CD4-positive, alpha-beta T cell treated with Interleukin-4 for 1 hour (primary cell): ENCODE measurements around the gene SAMSN1.
"Not testable (repeated sequence)": the region's sequence is repeated elsewhere in the genome, so short reads cannot be mapped to it uniquely, and the experiment has no call there.

Experiments
- DNase-seq, 2 donors: peaks; one replicate each; pipeline ENCODE4 v3.0.0-alpha.2; 2020 to 2022

Gene SAMSN1

GRCh38 chr21:14562959-14563358, 16.8 kb upstream of the SAMSN1 start:
- DNase-seq = no peak

- no peak for DNase-seq
Measured at GRCh38 chr21:14560555-14560954, 14.4 kb upstream of the SAMSN1 start.

DNA sequence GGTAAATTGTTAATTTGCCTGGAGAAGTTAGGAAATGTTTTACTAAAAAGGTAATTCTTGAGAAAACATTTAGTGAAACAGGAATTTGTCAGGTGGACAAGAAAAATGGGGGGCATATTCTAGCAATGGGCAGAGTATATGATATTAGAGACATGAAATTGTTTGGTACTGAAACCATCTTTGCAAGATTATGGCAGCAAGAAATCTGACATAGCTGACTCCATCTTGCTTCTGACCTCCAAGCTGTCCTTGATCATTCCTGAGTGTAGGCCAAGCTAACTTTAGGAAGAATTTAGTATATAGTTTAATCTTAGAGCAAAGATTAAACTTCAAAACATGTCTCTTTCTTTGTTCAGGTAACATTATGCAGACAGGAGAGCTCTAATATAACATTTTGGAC, 14.0 kb upstream of the SAMSN1 start:
- no peak for DNase-seq

GRCh38 chr21:14559102-14559501, 13.0 kb upstream of the SAMSN1 start:
- no peak for DNase-seq

- no peak for DNase-seq
Measured at GRCh38 chr21:14557413-14557812, 11.3 kb upstream of the SAMSN1 start.

DNA sequence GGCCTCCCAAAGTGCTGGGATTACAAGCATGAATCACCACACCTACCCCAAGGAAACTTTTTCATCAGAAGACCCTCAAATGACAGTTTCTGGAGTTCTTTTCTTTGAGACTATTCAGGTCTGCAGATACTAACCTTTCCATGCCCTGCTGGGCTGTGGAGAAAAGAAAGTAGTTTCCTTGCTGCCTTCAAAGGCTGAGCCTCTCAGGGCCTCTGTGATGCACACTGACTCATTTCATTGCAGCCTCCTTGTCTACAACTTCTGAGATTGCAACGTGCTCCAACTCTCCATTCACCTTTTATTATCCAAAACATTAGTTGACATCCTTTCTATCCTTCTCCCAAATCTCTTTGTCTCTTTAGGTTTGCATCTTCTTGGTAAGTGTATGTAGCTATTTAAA, 8.8 kb upstream of the SAMSN1 start:
- no peak for DNase-seq

GRCh38 chr21:14553422-14553821, 7.3 kb upstream of the SAMSN1 start:
- DNase-seq = no peak

- DNase-seq = no peak
Measured at GRCh38 chr21:14551741-14552140, 5.6 kb upstream of the SAMSN1 start.

- DNase-seq = peak; percentile 37 to 60
Measured at GRCh38 chr21:14550135-14550534, 4.0 kb upstream of the SAMSN1 start.

GRCh38 chr21:14548779-14549178, 2.7 kb upstream of the SAMSN1 start:
- no peak for DNase-seq

- DNase-seq = peak in 1 of 2 donors; percentile 60
Measured at GRCh38 chr21:14547834-14548513, 1.9 kb upstream of the SAMSN1 start.

DNA sequence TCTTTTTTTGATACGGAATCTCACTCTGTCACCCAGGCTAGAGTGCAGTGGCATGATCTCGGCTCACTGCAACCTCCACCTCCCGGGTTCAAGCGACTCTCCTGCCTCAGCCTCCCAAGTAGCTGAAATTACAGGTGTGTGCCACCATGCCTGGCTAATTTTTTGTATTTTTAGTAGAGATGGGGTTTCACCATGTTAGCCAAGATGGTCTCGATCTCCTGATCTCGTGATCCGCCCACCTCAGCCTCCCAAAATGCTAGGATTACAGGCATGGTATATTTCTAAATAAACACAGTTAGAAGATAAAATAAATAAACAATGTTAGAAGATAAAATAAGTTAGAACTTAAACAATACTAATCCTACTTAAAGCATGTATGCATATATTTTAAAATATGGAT, 604 bp upstream of the SAMSN1 start:
- not testable (repeated sequence) for DNase-seq

DNA sequence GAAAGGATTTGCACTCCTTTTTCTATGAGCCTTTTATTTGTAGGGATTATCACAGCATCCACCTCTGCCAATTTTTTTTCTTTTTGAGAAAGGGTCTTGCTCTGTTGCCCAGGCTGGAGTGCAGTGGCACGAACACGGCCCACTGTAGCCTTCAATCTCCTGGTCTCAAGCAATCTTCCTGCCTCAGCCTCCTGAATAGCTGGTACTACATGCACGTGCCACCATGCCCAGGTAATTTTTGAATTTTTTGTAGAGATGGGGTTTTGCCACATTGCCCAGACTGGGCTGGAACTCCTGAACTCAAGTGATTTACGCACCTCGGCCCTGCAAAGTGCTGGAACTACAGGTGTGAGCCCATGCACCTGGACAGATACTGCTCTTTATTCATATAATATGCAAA, 2.1 kb downstream of the SAMSN1 start:
- DNase-seq = no peak

- DNase-seq = no peak
Measured at GRCh38 chr21:14542638-14543037, 3.5 kb downstream of the SAMSN1 start.

DNA sequence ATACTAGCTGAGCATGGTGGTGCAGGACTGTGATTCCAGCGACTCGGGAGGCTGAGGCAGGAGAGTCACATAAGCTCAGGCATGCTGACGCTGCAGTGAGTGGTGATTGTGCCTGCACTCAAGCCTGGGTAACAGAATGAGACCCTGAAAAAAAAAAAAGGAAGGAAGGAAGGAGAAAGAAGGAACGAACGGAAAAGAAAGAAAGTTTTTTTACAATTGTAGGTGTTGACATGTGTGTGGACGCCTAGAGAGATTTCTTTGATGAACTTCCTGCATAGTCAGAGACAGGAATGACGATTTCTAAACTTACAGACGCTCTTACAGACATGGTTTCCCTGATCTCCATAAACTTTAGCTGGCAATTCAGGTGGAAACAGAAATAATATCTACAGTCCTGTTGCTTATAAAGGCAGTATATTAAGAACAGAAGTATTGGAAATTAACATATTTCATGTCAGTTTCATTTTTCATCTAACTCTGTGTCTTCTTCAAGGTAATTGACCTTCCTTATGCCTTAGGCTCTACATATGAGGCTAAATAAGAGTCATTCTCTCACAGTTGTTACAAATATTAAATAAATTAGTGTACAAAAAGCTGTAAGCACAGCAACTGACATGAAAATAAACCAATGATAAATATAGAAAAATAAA, 4.1 kb downstream of the SAMSN1 start:
- DNase-seq = peak in 1 of 2 donors; percentile 71

DNA sequence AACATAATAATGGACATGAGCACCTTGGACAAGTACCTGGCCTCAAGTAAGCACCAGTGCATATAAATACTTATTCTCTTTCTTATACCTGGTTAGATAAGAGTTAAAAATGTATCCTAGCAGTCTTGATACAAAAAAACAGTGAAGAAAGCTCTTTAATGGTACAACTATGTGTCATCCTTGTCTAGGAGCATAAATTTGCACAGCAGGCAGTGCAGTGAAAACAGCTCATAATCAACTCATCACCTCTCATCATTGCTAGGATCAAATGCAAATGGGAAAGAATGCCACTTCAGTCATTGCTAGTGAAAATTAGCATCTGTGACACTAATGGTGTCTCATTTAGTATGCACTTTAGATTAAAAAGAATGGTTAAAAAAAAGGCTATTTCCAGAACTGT, 7.6 kb downstream of the SAMSN1 start:
- no peak for DNase-seq

DNA sequence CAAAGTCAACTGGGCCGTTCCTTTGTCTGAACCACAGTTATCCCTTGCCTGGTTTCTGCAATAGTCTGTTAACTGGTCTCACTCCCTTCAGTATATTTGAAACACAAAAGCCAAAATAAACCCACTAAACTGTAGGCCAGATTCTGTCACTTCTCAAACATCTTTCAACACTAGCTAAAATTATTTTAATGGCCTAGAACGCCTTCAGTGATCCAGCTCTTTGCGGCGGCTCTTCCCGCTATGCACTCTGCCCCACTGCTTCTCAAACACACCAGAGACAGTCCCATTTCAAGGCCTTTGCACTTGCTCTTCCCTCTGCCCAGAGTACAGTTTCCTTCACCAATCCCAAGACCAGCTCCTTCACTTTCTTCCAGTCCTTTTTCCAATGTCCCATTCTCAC, 9.2 kb downstream of the SAMSN1 start:
- DNase-seq = no peak

DNA sequence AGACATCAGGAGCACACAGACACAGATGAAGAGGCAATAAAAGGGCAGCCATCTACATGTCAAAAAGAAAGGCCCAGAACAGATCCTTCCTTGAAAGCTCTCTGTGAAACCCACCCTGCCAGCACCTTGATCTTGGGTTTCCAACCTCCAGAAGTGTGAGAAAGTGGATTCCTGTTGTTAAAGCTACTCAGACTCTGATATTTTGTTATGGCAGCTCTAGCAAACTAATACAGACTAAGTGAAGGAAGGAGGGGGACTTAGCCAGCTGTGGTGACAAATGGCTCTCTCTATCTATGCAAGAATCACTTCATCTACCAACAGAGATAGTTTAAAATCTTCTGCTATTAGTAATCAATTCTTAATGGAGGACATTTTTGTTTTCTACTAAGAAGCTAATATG, 10.4 kb downstream of the SAMSN1 start:
- DNase-seq = no peak

DNA sequence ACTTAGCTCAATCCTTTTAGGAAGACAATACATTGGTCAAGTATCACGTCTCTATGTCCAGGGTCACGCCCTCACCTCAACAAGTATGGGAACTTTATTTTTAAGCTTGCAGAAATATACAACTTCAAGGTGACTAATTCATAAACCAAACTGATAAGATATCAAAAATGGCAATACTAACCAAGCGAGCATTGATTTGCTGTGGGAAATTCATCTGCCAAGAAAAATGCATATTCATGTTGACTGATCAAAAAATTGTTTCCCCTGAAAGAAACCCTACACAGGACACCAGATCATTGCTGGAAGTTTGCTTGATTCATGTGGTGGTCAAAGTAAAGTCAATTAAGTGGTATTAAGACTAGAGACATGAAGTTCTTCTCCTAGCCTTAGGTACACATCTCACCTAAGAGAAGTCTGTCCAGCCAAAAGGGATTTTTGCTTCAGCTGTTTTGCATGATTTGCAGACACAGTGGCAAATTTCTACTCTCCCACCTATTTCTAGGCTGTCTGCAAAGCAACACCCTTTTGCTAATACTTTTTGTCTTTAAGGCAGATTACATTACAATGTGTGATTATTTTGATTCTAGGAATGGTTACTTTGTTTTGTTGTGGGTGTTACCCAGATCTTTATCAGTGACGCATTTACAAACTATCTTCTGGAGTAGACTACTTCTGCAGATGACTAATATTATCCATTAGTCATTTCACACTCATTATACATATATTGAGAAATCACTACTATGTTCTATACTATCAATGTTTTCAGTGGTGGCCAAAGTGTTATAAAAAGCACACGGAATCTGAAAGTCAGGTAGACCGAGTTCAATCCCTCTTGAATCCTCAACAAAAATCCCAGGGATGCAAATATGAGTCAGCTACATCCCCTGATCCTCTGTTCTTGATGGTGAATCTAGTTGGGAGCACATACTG, 12.4 kb downstream of the SAMSN1 start:
- DNase-seq = peak; percentile 65 to 91

DNA sequence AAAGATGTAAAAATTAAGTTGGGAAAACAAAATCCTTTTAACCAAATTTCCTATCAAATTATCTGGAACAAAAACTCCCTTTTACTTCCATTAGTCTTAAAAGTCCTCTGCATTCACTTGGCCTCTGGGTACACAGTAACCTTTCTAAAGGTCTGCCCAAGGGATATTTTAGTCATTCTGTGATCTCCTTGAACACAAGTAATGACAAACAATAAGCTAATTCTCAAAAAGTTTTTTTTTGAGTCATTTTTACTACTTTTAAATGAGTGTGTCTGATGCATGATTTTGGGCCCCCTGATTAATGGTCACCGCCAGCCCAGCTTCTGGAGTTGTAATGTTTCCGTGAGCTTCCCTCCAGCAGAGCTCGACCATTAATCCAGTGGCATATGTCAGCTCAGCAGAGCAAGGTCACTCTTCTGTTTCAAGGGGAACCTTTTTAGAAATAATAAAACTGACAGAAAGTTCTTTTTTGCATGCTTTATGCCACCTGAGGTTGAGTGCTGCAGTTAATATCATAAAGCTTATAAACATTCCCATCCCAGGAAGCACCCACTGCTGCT, 14.3 kb downstream of the SAMSN1 start:
- DNase-seq = no peak

DNA sequence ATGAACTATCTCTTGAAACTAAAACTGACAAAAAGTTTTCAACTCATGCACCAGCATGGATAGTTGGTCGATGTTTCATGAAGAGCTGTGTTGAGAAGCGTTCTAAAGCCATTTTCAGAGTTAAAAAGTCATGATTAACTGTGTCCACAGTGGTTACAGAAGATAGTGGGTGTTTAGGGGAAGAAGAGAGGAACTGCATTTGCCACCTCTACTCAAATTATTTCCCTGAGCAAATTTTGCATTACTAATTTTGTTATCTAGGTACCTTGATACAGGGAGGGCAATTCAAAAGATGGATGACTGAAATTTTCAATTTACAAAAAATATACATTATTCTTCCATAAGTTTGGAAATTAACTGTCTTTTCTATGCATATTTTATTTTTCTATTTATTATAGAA, 15.5 kb downstream of the SAMSN1 start:
- no peak for DNase-seq

DNA sequence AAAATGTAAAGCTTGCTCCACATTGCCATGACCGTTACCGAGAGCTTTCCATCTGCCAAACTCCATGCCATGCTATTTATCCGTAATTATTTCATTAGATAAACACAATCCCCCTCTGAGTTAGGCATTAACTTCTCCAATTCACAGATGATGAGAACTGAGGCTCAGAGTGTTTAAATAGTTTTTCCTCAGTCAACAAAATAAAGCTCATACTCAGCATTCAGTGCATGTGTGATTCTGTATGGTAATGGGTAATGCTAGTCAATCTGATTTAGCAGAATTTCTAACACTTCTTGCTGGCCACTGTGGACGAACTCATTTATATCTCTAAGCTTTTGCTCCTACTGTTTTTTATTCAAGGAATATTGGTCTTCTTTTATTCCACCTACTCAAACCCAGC, 17.3 kb downstream of the SAMSN1 start:
- DNase-seq = no peak
